K562 (cell line): ENCODE results near the gene ACTL7B.

Experiments
- MAFG ChIP-seq: fragments of 450-650 bp; conservative IDR thresholded peaks from 2 replicates; pipeline ENCODE4 v1.6.1; 2016; ENCODE audit warnings: missing genetic modification characterization, missing compliant biosample characterization
- TF ChIP-seq, protein P1 (sequence below): fragments of 250-450 bp; sonication (Bioruptor Pico); IDR thresholded peaks from 2 replicates; pipeline ENCODE4 v1.4.0; 2020; ENCODE audit warnings: mild to moderate bottlenecking
- TF ChIP-seq, protein P2 (sequence below), 3 experiments: IDR thresholded peaks in 2 of 3; conservative IDR thresholded peaks in 1 of 3; 2 replicates each; pipeline ENCODE4 v1.5.1; 2011 to 2012; ENCODE audit warnings: low read length in 3 of 3, mild to moderate bottlenecking in 3 of 3, control low read depth in 2 of 3, improper control_type of control experiment in 1 of 3, inconsistent platforms in 1 of 3, low read depth in 1 of 3, mixed read lengths in 1 of 3, moderate library complexity in 1 of 3; ENCODE audit not compliant: insufficient read depth in 2 of 3

DNA sequence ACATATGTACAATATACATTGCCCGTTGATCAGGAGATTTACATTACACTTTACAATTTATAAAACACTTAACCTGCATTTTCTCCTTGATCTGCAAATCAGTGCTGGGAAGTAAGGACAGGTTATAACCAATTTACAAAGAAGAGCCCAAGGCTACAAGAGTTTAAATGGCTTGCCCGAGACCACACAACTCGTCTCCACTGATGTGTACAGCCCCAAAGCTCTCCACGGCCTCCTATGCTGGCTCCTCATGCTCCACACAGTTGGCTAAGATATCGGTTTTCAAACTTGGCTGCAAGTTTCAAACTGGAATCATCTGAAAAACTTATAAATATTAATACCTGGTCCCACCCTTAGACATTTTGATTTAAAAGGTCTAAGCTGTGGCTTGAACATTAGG lies 10.3 kb downstream of the ACTL7B start:
- TF ChIP-seq, protein P1, sequence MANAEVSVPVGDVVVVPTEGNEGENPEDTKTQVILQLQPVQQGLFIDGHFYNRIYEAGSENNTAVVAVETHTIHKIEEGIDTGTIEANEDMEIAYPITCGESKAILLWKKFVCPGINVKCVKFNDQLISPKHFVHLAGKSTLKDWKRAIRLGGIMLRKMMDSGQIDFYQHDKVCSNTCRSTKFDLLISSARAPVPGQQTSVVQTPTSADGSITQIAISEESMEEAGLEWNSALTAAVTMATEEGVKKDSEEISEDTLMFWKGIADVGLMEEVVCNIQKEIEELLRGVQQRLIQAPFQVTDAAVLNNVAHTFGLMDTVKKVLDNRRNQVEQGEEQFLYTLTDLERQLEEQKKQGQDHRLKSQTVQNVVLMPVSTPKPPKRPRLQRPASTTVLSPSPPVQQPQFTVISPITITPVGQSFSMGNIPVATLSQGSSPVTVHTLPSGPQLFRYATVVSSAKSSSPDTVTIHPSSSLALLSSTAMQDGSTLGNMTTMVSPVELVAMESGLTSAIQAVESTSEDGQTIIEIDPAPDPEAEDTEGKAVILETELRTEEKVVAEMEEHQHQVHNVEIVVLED (CRISPR knock-in tag) = no peak
- TF ChIP-seq MAFG (tag) = no peak
- TF ChIP-seq, protein P2, sequence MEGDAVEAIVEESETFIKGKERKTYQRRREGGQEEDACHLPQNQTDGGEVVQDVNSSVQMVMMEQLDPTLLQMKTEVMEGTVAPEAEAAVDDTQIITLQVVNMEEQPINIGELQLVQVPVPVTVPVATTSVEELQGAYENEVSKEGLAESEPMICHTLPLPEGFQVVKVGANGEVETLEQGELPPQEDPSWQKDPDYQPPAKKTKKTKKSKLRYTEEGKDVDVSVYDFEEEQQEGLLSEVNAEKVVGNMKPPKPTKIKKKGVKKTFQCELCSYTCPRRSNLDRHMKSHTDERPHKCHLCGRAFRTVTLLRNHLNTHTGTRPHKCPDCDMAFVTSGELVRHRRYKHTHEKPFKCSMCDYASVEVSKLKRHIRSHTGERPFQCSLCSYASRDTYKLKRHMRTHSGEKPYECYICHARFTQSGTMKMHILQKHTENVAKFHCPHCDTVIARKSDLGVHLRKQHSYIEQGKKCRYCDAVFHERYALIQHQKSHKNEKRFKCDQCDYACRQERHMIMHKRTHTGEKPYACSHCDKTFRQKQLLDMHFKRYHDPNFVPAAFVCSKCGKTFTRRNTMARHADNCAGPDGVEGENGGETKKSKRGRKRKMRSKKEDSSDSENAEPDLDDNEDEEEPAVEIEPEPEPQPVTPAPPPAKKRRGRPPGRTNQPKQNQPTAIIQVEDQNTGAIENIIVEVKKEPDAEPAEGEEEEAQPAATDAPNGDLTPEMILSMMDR (IDR thresholded peaks at IDR 0.05 in 2 of 3, conservative IDR thresholded peaks at IDR 0.05 in 1 of 3; ENCODE audit: insufficient read depth in 2 of 3, low read depth in 1 of 3, low read length in 3 of 3) = no peak
